ENCODE results near the gene KMT5B. TPM values are rescaled to one million over a fixed set of nuclear protein-coding genes. Genes with fewer than 3 reads are reported as not detected.

KMT5B gene
- total and polyA plus RNA-seq, 2 experiments from 2014 or later = 26.4 to 31.0 TPM

GRCh38 chr11:68116126-68116525 is 97.0 kb downstream of the KMT5B start:
- no peak overlapping the region for H3K27ac Mint-ChIP-seq
- Histone ChIP-seq H3K4me2 (peak overlapping the region; percentile 85), H3F3A (replicated peaks; ENCODE audit: low read depth) (peaks cover 14% of the 10 kb centered on the region), H3K9me2 (ENCODE audit: insufficient read depth) (no peaks in the 10 kb centered on the region), H4K20me1 (replicated peaks; ENCODE audit: insufficient read depth) (peaks cover 78% of the 10 kb centered on the region), H2AFZ (no peak overlapping the region), H3K4me3 (no peak overlapping the region), H3K4me1 (ENCODE audit: insufficient read depth) (peaks cover 36% of the 10 kb centered on the region), H3K27ac (ENCODE audit: low read depth) (peak overlapping the region; percentile 18; the same call in 1 of the 2 replicates), H3K36me3 (ENCODE audit: insufficient read depth) (peaks cover 6% of the 10 kb centered on the region; the same call in 1 of the 2 replicates), H3K27me3 (ENCODE audit: insufficient read depth) (no peaks in the 10 kb centered on the region), H3K79me2 (replicated peaks; ENCODE audit: insufficient read depth) (peaks cover 94% of the 10 kb centered on the region)
- peaks cover 51% of the 10 kb centered on the region for H3K36me3 Mint-ChIP-seq (ENCODE audit: low read depth)
- H3K9me3 Mint-ChIP-seq = no peaks in the 10 kb centered on the region; the same call in 2 of the 3 replicates
- ATAC-seq (no peak), DNase-seq (ENCODE audit: low spot score) (no peak)
- H3K4me1 Mint-ChIP-seq = peaks cover 39% of the 10 kb centered on the region
- H3K4me3 Mint-ChIP-seq = no peak overlapping the region
- peaks cover 6% of the 10 kb centered on the region for H3K27me3 Mint-ChIP-seq (ENCODE audit: insufficient read depth, low read depth, poor library complexity)
- TF ChIP-seq REST (IDR thresholded peaks at IDR 0.05; ENCODE audit: unreplicated experiment) (no peak), EZH2 (IDR thresholded peaks at IDR 0.05; ENCODE audit: low read depth, unreplicated experiment) (no peak), EZH2phosphoT487 (IDR thresholded peaks at IDR 0.05; ENCODE audit: unreplicated experiment) (no peak), STAT1 (IDR thresholded peaks at IDR 0.05; ENCODE audit: unreplicated experiment) (no peak), ETS1 (IDR thresholded peaks at IDR 0.05) (no peak), ZNF462 (CRISPR knock-in tag; IDR thresholded peaks at IDR 0.05) (no peak), CTCF (conservative IDR thresholded peaks at IDR 0.05; ENCODE audit: low read depth in 2 of 2) (no peak), POLR2AphosphoS5 (IDR thresholded peaks at IDR 0.05; ENCODE audit: low read depth) (no peak), ZNF114 (CRISPR knock-in tag; IDR thresholded peaks at IDR 0.05) (no peak), JUNB (IDR thresholded peaks at IDR 0.05; ENCODE audit: unreplicated experiment) (no peak), CREB1 (CRISPR knock-in tag; IDR thresholded peaks at IDR 0.05; ENCODE audit: low read depth) (no peak), ZNF331 (CRISPR knock-in tag; IDR thresholded peaks at IDR 0.05; ENCODE audit: low read depth) (no peak), NANOG (IDR thresholded peaks at IDR 0.05; ENCODE audit: borderline replicate concordance) (no peak)
